ENCODE results near the gene ODAD4.
"Not testable (repeated sequence)": the region's sequence is repeated elsewhere in the genome, so short reads cannot be mapped to it uniquely, and the experiment has no call there.

The ODAD4 gene

DNA sequence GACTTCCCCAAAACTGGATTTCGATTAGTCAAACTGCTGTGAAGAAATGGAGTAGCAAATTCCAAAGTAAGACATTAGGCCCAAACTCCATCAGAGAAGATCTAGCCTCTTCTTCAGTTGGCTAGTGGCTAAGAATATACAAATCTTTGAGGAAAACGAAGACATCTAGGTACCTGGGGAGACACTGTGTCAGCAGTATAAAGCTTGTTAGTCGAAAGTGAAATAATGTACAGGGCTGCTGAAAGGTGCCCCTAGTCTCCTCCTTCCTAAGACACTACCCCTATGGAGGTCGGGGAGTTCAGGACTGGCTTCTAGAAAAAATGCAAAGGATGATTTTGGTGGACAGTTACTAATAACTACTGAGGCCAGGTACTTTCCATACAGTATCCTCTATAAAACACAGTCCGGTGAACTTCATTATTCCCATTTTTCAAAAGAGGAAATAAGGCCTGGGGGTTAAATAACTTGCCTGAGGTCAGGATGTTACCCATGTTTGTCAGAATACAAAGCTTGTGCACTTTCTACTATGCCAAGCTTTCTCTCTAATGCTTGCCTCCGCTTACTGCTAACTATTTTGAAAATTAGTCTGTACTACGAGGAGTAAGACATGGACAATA lies 71.9 kb downstream of the ODAD4 start:
- Histone ChIP-seq H4K20me1 (peaks cover 80 to 100% (median 98%) of the 10 kb centered on the region in 11 experiments), H3K27ac (no peak overlapping the region)

DNA sequence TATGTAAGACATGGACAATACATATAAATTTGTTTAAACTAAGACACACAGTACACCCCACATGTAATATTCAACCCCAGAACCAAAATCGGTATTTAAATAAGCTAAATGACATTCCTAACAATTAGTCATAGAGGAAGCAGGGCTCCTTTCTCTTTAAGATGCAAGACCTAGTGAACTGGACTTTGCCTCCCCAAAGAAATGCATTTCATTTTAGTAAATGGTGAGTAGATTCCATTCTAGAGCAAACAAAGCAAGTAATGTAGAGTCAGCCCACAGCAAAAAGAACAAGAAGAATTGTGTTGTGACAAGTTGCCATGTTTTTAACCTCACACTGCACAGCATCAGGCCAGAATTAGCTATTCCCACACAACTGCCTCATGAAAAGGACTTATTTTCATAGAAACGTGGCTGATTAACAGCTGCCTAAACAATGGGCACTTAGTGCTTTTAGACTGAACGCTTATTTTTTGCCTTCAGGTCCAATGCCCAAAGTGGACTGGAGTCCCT lies 72.4 kb downstream of the ODAD4 start:
- Histone ChIP-seq H3K4me3 (no peak overlapping the region), H3K27ac (no peak overlapping the region), H3K9me3 (replicated peaks in 1 of 11) (no peaks in the 10 kb centered on the region), H3K36me3 (peaks cover 67 to 97% (median 87%) of the 10 kb centered on the region in 11 experiments), H3K9ac (no peak overlapping the region), H3K27me3 (no peaks in the 10 kb centered on the region), H3K4me2 (peak overlapping the region in 3 of 11 experiments; percentile 32 to 53 (median 50); a peak in 6 of 22 replicates), H4K20me1 (peaks cover 81 to 100% (median 98%) of the 10 kb centered on the region in 11 experiments), H3K4me1 (peaks cover 0 to 83% (median 8%) of the 10 kb centered on the region in 10 experiments; a peak in 13 of 20 replicates)
- TF ChIP-seq Cebpa-rat (IDR thresholded peaks at IDR 0.05): no peak

More for the DNA sequence above, 71.9 kb downstream of the ODAD4 start:
- peaks cover 69 to 98% (median 89%) of the 10 kb centered on the region in 11 experiments for H3K36me3 ChIP-seq
- H3K9ac ChIP-seq: no peak overlapping the region
- no peaks in the 10 kb centered on the region for H3K27me3 ChIP-seq
- H3K4me3 ChIP-seq: no peak overlapping the region
- TF ChIP-seq Cebpa-rat (IDR thresholded peaks at IDR 0.05): no peak
- peaks cover 3 to 83% (median 14%) of the 10 kb centered on the region in 10 experiments; a peak in 18 of 20 replicates for H3K4me1 ChIP-seq
- peak overlapping the region in 3 of 11 experiments; percentile 32 to 53 (median 50); a peak in 5 of 22 replicates for H3K4me2 ChIP-seq
- H3K9me3 ChIP-seq (replicated peaks in 1 of 11): no peaks in the 10 kb centered on the region

DNA sequence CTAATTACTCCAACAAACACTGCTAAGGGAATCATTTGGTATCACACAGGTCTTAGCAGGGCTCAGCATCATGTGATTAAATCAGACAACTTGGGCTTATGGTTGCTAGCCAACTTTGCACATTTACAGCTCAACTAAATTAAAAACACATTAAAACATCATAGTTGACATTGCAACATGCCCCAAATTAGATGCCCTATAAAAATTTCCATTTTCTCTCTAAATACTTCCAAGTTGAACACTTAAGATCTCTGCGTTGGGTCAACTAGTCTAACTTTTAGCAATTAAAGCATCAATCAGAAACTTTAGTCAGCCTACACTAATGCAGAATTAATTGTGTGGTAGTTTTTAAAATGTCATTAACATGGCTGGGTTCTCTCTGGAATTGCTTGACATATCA lies 74.7 kb downstream of the ODAD4 start:
- no peak for TF ChIP-seq Cebpa-rat (IDR thresholded peaks at IDR 0.05)
- peaks cover 0 to 92% (median 20%) of the 10 kb centered on the region in 10 experiments; a peak in 16 of 20 replicates for H3K4me1 ChIP-seq
- no peaks in the 10 kb centered on the region for H3K9me3 ChIP-seq (replicated peaks in 1 of 11)
- H3K4me2 ChIP-seq: peak overlapping the region in 2 of 11 experiments; percentile 32 to 44; a peak in 2 of 22 replicates
- H3K36me3 ChIP-seq: peaks cover 57 to 92% (median 80%) of the 10 kb centered on the region in 11 experiments
- 0 out of 22 replicates have a peak overlapping the region, but pooled peaks of 2 of the 11 experiments have one; percentile 2 to 3 for H3K27ac ChIP-seq
- no peak overlapping the region for H3K9ac ChIP-seq
- H3K4me3 ChIP-seq: no peak overlapping the region
- peaks cover 89 to 100% (median 100%) of the 10 kb centered on the region in 11 experiments for H4K20me1 ChIP-seq
- no peaks in the 10 kb centered on the region for H3K27me3 ChIP-seq

DNA sequence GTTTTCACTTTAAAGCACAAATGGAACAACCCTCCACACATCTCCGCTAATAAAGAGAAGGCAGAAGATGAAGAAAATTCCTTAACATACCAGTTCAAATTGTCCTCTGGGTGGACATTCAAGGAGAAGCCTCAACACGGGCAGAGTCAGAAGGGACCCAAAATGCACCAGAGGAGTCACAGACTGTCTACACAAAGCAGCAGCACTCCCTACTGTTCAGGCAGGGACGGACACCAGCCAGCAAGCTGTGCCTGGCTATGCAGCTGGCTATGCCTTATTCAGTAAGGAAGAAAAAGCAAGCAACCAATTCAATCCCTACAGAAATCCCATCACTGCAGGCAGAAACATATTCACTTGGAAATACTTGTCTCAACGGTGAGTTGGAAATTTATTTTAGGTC lies 78.8 kb downstream of the ODAD4 start:
- H4K20me1 ChIP-seq: peaks cover 65 to 100% (median 100%) of the 10 kb centered on the region in 11 experiments
- H3K9me3 ChIP-seq (replicated peaks in 1 of 11): peaks cover 0 to 10% (median 0%) of the 10 kb centered on the region in 11 experiments; a peak in 2 of 22 replicates
- peaks cover 24 to 90% (median 77%) of the 10 kb centered on the region in 11 experiments for H3K36me3 ChIP-seq
- no peak overlapping the region for H3K4me3 ChIP-seq
- no peaks in the 10 kb centered on the region for H3K27me3 ChIP-seq
- peaks cover 5 to 100% (median 59%) of the 10 kb centered on the region in 10 experiments; a peak in 17 of 20 replicates for H3K4me1 ChIP-seq
- TF ChIP-seq Cebpa-rat (IDR thresholded peaks at IDR 0.05): no peak
- H3K4me2 ChIP-seq: peak overlapping the region in 6 of 11 experiments; percentile 57 to 95 (median 78); a peak in 13 of 22 replicates
- peak overlapping the region in 4 of 11 experiments; percentile 30 to 50 (median 38); a peak in 4 of 22 replicates for H3K9ac ChIP-seq
- peak overlapping the region in 8 of 11 experiments; percentile 11 to 76 (median 62); a peak in 14 of 22 replicates for H3K27ac ChIP-seq

- Histone ChIP-seq H3K36me3 (peaks cover 28 to 92% (median 81%) of the 10 kb centered on the region in 11 experiments), H3K9me3 (replicated peaks in 1 of 11) (peaks cover 0 to 10% (median 0%) of the 10 kb centered on the region in 11 experiments; a peak in 2 of 22 replicates), H4K20me1 (peaks cover 54 to 100% (median 98%) of the 10 kb centered on the region in 11 experiments), H3K4me2 (peak overlapping the region in 10 of 11 experiments; percentile 40 to 95 (median 64); a peak in 19 of 22 replicates), H3K4me1 (peaks cover 14 to 100% (median 69%) of the 10 kb centered on the region in 10 experiments), H3K27ac (peak overlapping the region in 10 of 11 experiments; percentile 14 to 76 (median 54); a peak in 19 of 22 replicates), H3K4me3 (peak overlapping the region in 3 of 10 experiments; percentile 1 to 34 (median 8); a peak in 3 of 20 replicates), H3K9ac (peak overlapping the region in 6 of 11 experiments; percentile 9 to 62 (median 40); a peak in 6 of 22 replicates)
- not testable (repeated sequence) for H3K27me3 ChIP-seq
- peak in 8 of 11 experiments; percentile 29 to 91 (median 54); a peak in 7 of 22 replicates for TF ChIP-seq Cebpa-rat (IDR thresholded peaks at IDR 0.05)
These were observed 79.9 kb downstream of the ODAD4 start for GRCh38 chr17:42010266-42010680.

GRCh38 chr17:42010898-42011516 lies 80.6 kb downstream of the ODAD4 start:
- H3K9ac ChIP-seq: peak overlapping the region in 6 of 11 experiments; percentile 3 to 62 (median 28); a peak in 5 of 22 replicates
- peak overlapping the region in 3 of 10 experiments; percentile 1 to 34 (median 8); a peak in 2 of 20 replicates for H3K4me3 ChIP-seq
- H4K20me1 ChIP-seq: peaks cover 47 to 92% (median 91%) of the 10 kb centered on the region in 11 experiments; a peak in 21 of 22 replicates
- H3K4me1 ChIP-seq: peaks cover 22 to 100% (median 74%) of the 10 kb centered on the region in 10 experiments
- peaks cover 0 to 10% (median 0%) of the 10 kb centered on the region in 11 experiments; a peak in 2 of 22 replicates for H3K9me3 ChIP-seq (replicated peaks in 1 of 11)
- H3K27ac ChIP-seq: peak overlapping the region in 10 of 11 experiments; percentile 14 to 76 (median 50); a peak in 20 of 22 replicates
- peak overlapping the region in 10 of 11 experiments; percentile 40 to 95 (median 64); a peak in 19 of 22 replicates for H3K4me2 ChIP-seq
- no peaks in the 10 kb centered on the region for H3K27me3 ChIP-seq
- TF ChIP-seq Cebpa-rat (IDR thresholded peaks at IDR 0.05): no peak
- peaks cover 28 to 96% (median 83%) of the 10 kb centered on the region in 11 experiments for H3K36me3 ChIP-seq

GRCh38 chr17:42012363-42012762 lies 81.9 kb downstream of the ODAD4 start:
- H3K9ac ChIP-seq: peak overlapping the region in 3 of 11 experiments; percentile 17 to 42 (median 19); a peak in 2 of 22 replicates
- H3K27ac ChIP-seq: peak overlapping the region in 4 of 11 experiments; percentile 6 to 76 (median 66); a peak in 5 of 22 replicates
- peaks cover 0 to 10% (median 0%) of the 10 kb centered on the region in 11 experiments; a peak in 2 of 22 replicates for H3K9me3 ChIP-seq (replicated peaks in 1 of 11)
- H3K4me2 ChIP-seq: peak overlapping the region in 5 of 11 experiments; percentile 63 to 95 (median 81); a peak in 8 of 22 replicates
- peaks cover 21 to 83% (median 69%) of the 10 kb centered on the region in 11 experiments for H3K36me3 ChIP-seq
- peaks cover 26 to 89% (median 75%) of the 10 kb centered on the region in 10 experiments for H3K4me1 ChIP-seq
- H3K27me3 ChIP-seq, H3K4me3 ChIP-seq: not testable (repeated sequence)
- H4K20me1 ChIP-seq: peaks cover 33 to 79% (median 77%) of the 10 kb centered on the region in 11 experiments; a peak in 21 of 22 replicates

DNA sequence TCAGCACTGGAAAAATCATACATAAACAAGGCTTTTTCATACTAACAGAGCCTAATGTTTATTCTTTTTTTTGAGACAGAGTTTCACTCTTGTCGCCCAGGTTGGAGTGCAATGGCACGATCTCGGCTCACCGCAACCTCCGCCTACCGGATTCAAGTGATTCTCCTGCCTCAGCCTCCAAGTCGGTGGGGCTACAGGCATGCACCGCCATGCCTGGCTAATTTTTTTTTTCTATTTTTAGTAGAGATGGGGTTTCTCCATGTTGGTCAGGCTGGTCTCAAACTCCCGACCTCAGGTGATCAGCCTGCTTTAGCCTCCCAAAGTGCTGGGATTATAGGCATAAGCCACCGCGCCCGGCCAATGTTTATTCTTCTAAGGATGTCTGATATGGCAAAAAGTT lies 83.3 kb downstream of the ODAD4 start:
- Histone ChIP-seq H3K4me3 (peak overlapping the region in 1 of 10 experiments; percentile 12; a peak in 1 of 20 replicates), H3K9ac (peak overlapping the region in 2 of 11 experiments; percentile 19 to 22; a peak in 2 of 22 replicates), H3K4me2 (peak overlapping the region in 5 of 11 experiments; percentile 34 to 95 (median 81); a peak in 10 of 22 replicates), H3K27ac (peak overlapping the region in 3 of 11 experiments; percentile 44 to 76 (median 66); a peak in 5 of 22 replicates), H3K9me3 (replicated peaks in 1 of 11) (peaks cover 0 to 10% (median 0%) of the 10 kb centered on the region in 11 experiments; a peak in 2 of 22 replicates), H3K4me1 (peaks cover 36 to 86% (median 83%) of the 10 kb centered on the region in 10 experiments), H4K20me1 (peaks cover 26 to 65% (median 64%) of the 10 kb centered on the region in 11 experiments; a peak in 21 of 22 replicates), H3K36me3 (peaks cover 16 to 70% (median 58%) of the 10 kb centered on the region in 11 experiments)
- not testable (repeated sequence) for H3K27me3 ChIP-seq

All from BLaER1 treated with 17β-estradiol and CSF1 and Interleukin-3, amounts not matched to agents 10 nM and 100 nM (cell line).